ENCODE data around the gene GFRA1. TPM values are rescaled to one million over a fixed set of nuclear protein-coding genes. Genes with fewer than 3 reads are reported as not detected.

GFRA1 gene
- total and polyA plus RNA-seq, 5 experiments from 2014 or later = not detected

GRCh38 chr10:116105264-116105663 is 167.7 kb downstream of the GFRA1 start:
- H3K27me3 Mint-ChIP-seq = peaks cover 0 to 9% (median 6%) of the 10 kb centered on the region in 5 donors
- H3K36me3 Mint-ChIP-seq = no peaks in the 10 kb centered on the region
- ATAC-seq (no peak), DNase-seq (no peak)
- no peak overlapping the region for H3K27ac Mint-ChIP-seq
- H3K9me3 Mint-ChIP-seq = peaks cover 0 to 4% (median 0%) of the 10 kb centered on the region in 9 donors
- H3K4me1 Mint-ChIP-seq = no peaks in the 10 kb centered on the region
- H3K4me3 Mint-ChIP-seq = no peak overlapping the region
- POLR2A ChIA-PET = no interaction called here

GRCh38 chr10:116104210-116104932 is 168.6 kb downstream of the GFRA1 start:
- H3K4me1 Mint-ChIP-seq = no peaks in the 10 kb centered on the region
- POLR2A ChIA-PET = no interaction called here

GRCh38 chr10:116103668-116104067 is 169.3 kb downstream of the GFRA1 start:
- Mint-ChIP-seq H3K9me3 (peaks cover 0 to 10% (median 0%) of the 10 kb centered on the region in 9 donors), H3K27me3 (peaks cover 2 to 13% (median 7%) of the 10 kb centered on the region in 5 donors), H3K4me3 (no peak overlapping the region), H3K27ac (no peak overlapping the region), H3K36me3 (no peaks in the 10 kb centered on the region), H3K4me1 (no peaks in the 10 kb centered on the region)
- POLR2A ChIA-PET = no interaction called here
- no peak for ATAC-seq
- DNase-seq = no peak

More at GRCh38 chr10:116104210-116104932, 168.6 kb downstream of the GFRA1 start:
- Mint-ChIP-seq H3K36me3 (no peaks in the 10 kb centered on the region), H3K9me3 (peaks cover 0 to 10% (median 0%) of the 10 kb centered on the region in 9 donors), H3K4me3 (no peak overlapping the region), H3K27ac (peak overlapping the region in 1 of 10 donors; percentile 53), H3K27me3 (peaks cover 1 to 14% (median 7%) of the 10 kb centered on the region in 5 donors)
- DNase-seq = no peak
- ATAC-seq = no peak

- H3K36me3 Mint-ChIP-seq = no peaks in the 10 kb centered on the region
- POLR2A ChIA-PET = no interaction called here
- ATAC-seq (no peak), DNase-seq (no peak)
- no peak overlapping the region for H3K4me3 Mint-ChIP-seq
- no peaks in the 10 kb centered on the region for H3K4me1 Mint-ChIP-seq
- no peak overlapping the region for H3K27ac Mint-ChIP-seq
- H3K9me3 Mint-ChIP-seq = peaks cover 0 to 10% (median 0%) of the 10 kb centered on the region in 9 donors
- H3K27me3 Mint-ChIP-seq = peaks cover 2 to 10% (median 7%) of the 10 kb centered on the region in 5 donors
These were observed 171.2 kb downstream of the GFRA1 start for GRCh38 chr10:116101616-116102315.

GRCh38 chr10:116100984-116101383 is 172.0 kb downstream of the GFRA1 start:
- POLR2A ChIA-PET = no interaction called here
- H3K27ac Mint-ChIP-seq = no peak overlapping the region
- no peak for ATAC-seq
- no peaks in the 10 kb centered on the region for H3K36me3 Mint-ChIP-seq
- H3K4me3 Mint-ChIP-seq = no peak overlapping the region
- H3K4me1 Mint-ChIP-seq = no peaks in the 10 kb centered on the region
- peaks cover 0 to 10% (median 0%) of the 10 kb centered on the region in 9 donors for H3K9me3 Mint-ChIP-seq
- no peak for DNase-seq
- H3K27me3 Mint-ChIP-seq = peaks cover 2 to 10% (median 7%) of the 10 kb centered on the region in 5 donors

DNA sequence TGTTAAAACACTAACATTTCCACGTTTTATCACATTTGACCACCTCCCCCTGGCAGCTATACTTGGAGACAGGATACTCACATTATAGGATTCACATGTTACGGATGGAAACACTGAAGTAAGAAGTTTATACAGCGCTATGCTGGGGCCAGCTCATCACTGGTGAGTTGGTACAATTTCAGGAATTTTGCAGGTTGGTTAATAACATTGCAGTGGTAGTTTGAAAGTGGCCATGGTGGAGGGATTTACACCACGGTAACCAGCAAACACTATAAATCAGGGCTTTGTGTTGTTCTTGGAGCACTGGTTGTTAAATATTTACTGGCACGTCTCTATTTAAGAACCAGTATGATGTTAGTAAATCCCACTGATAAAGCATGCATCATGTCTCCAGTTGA is 174.0 kb downstream of the GFRA1 start:
- DNase-seq (no peak), ATAC-seq (no peak)
- Mint-ChIP-seq H3K9me3 (peaks cover 0 to 10% (median 0%) of the 10 kb centered on the region in 9 donors), H3K4me1 (no peaks in the 10 kb centered on the region), H3K4me3 (no peak overlapping the region), H3K27me3 (peaks cover 2 to 10% (median 7%) of the 10 kb centered on the region in 5 donors), H3K36me3 (no peaks in the 10 kb centered on the region), H3K27ac (no peak overlapping the region)
- POLR2A ChIA-PET = no interaction called here

DNA sequence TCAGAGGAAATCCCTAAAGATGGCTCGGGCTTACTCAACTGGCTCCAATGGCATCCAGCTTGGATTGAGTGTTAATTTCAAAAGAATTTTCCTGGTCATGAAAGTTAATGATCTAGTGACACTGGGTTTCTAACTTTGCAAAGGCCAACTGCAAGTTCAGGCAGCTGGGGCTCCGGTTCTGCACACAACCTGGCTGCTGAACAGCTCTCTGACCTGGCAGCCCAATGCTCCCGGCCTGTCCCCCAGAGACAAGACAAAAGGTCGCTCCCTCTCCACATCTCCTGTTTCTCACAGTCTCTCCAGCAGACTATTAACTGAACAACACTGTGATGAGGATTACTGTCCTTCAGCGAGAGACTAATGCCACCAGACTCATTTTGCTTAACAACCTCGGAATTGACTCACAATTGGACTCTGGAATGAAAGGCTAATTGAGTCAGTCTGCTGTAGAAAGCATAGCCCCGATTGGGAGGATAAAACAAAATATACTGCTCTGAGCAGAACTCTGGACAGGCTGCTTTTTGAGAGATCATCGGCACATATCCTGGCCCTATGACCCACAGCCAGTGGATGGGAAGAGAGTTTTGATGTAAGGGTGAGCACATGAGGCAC is 174.5 kb downstream of the GFRA1 start:
- no peak for DNase-seq
- ATAC-seq = no peak
- Mint-ChIP-seq H3K36me3 (no peaks in the 10 kb centered on the region), H3K27me3 (peaks cover 2 to 10% (median 7%) of the 10 kb centered on the region in 5 donors), H3K4me3 (no peak overlapping the region), H3K9me3 (peaks cover 0 to 10% (median 0%) of the 10 kb centered on the region in 9 donors), H3K27ac (no peak overlapping the region), H3K4me1 (no peaks in the 10 kb centered on the region)
- POLR2A ChIA-PET = no interaction called here

DNA sequence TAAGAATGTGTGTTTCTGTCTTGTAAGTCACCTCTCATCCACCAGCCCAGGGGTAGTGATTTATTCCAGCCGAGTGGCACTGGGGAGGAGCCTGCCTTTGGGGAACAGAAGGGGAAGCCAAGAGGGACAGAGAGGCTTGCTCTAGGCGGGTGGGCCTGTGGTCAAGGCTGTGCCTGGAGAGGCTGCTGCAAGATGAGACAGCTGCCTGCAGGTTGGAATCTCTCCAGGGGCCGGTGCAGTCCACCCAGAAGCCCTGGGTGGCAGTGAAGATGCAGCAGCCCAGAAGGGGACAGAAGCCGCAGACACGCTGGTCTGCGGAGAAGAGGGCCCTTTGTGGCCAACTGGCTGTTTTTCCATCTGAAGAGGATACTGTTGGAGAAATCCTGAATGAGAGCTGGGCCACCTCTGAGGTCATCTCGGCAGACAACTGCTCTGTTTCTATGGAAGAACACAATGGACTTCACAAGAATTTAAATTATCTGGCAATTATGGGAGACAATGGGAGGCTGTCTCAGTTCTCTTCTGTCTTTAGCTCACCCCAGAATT is 175.7 kb downstream of the GFRA1 start:
- ATAC-seq = no peak
- H3K36me3 Mint-ChIP-seq = no peaks in the 10 kb centered on the region
- H3K4me3 Mint-ChIP-seq = no peak overlapping the region
- H3K27ac Mint-ChIP-seq = no peak overlapping the region
- POLR2A ChIA-PET = no interaction called here
- DNase-seq = no peak
- H3K9me3 Mint-ChIP-seq = peaks cover 0 to 10% (median 0%) of the 10 kb centered on the region in 9 donors
- H3K27me3 Mint-ChIP-seq = peaks cover 2 to 10% (median 7%) of the 10 kb centered on the region in 5 donors
- no peaks in the 10 kb centered on the region for H3K4me1 Mint-ChIP-seq

- peaks cover 0 to 10% (median 0%) of the 10 kb centered on the region in 9 donors for H3K9me3 Mint-ChIP-seq
- no peak for ATAC-seq
- DNase-seq = no peak
- no peaks in the 10 kb centered on the region for H3K36me3 Mint-ChIP-seq
- no peak overlapping the region for H3K27ac Mint-ChIP-seq
- peaks cover 2 to 10% (median 7%) of the 10 kb centered on the region in 5 donors for H3K27me3 Mint-ChIP-seq
- no peak overlapping the region for H3K4me3 Mint-ChIP-seq
- H3K4me1 Mint-ChIP-seq = no peaks in the 10 kb centered on the region
- POLR2A ChIA-PET = no interaction called here
These were observed 176.5 kb downstream of the GFRA1 start for GRCh38 chr10:116096526-116096925.

- Mint-ChIP-seq H3K27ac (no peak overlapping the region), H3K4me3 (no peak overlapping the region), H3K27me3 (peaks cover 0 to under 1% (median 0%) of the 10 kb centered on the region in 5 donors), H3K36me3 (no peaks in the 10 kb centered on the region), H3K4me1 (no peaks in the 10 kb centered on the region), H3K9me3 (no peaks in the 10 kb centered on the region)
- DNase-seq (no peak), ATAC-seq (no peak)
- POLR2A ChIA-PET = no interaction called here
These were observed 178.7 kb downstream of the GFRA1 start for GRCh38 chr10:116094356-116094755.

- DNase-seq = no peak
- ATAC-seq = no peak
- Mint-ChIP-seq H3K9me3 (no peaks in the 10 kb centered on the region), H3K27me3 (no peaks in the 10 kb centered on the region), H3K36me3 (no peaks in the 10 kb centered on the region), H3K4me1 (no peaks in the 10 kb centered on the region), H3K4me3 (no peak overlapping the region), H3K27ac (no peak overlapping the region)
- POLR2A ChIA-PET = no interaction called here
These were observed 180.0 kb downstream of the GFRA1 start for GRCh38 chr10:116093031-116093430.

DNA sequence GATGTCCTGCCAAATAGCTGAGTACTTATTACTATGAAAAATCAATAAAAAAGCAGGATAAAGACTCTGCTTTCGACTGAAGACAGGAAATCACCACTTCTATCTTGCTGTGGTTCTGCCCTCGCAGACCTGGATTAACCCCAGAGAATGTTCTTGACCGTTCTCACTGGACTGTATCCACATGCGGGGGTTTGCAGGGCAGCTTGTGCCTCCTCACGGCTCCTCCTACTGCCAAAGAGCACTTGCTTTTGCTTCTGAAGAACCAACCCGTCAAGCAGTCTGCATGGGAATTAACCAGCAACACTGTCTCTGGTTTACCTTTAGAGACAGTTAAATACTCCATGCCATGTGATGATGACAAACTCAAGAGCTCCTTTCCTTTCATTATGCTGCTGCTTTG is 184.0 kb downstream of the GFRA1 start:
- no peak overlapping the region for H3K4me3 Mint-ChIP-seq
- H3K4me1 Mint-ChIP-seq = no peaks in the 10 kb centered on the region
- peaks cover 0 to 5% (median 0%) of the 10 kb centered on the region in 5 donors for H3K27me3 Mint-ChIP-seq
- H3K36me3 Mint-ChIP-seq = no peaks in the 10 kb centered on the region
- no peaks in the 10 kb centered on the region for H3K9me3 Mint-ChIP-seq
- no peak for ATAC-seq
- POLR2A ChIA-PET = no interaction called here
- no peak for DNase-seq
- H3K27ac Mint-ChIP-seq = no peak overlapping the region

DNA sequence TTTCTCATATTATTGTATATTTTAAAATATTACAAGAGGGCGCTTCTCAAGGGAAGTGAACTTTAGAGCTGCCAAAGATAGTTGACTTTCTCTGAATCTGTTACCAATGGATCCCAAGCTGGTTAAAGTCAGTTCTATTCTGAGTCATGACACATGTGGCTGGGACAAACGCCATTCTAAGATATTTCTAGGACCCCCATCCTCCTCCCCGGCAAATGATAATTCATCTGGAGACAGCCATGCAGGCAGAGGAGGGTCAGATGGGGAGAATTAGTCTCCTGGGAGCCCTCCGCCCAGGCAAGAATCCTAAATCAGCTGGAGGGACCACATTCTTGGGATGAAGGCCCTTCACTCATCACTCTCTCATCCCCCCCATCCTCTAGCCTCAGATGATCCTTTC is 187.7 kb downstream of the GFRA1 start:
- POLR2A ChIA-PET = no interaction called here
- no peak overlapping the region for H3K27ac Mint-ChIP-seq
- H3K36me3 Mint-ChIP-seq = no peaks in the 10 kb centered on the region
- peaks cover 0 to 3% (median 0%) of the 10 kb centered on the region in 9 donors for H3K9me3 Mint-ChIP-seq
- peaks cover 0 to 5% (median 0%) of the 10 kb centered on the region in 5 donors for H3K27me3 Mint-ChIP-seq
- H3K4me1 Mint-ChIP-seq = no peaks in the 10 kb centered on the region
- no peak for DNase-seq
- no peak for ATAC-seq
- H3K4me3 Mint-ChIP-seq = no peak overlapping the region
